BJ (cell line): ENCODE results near the gene KIR3DL1. TPM values are rescaled to one million over a fixed set of nuclear protein-coding genes. Genes with fewer than 3 reads are reported as not detected.
"Not testable (repeated sequence)": the region's sequence is repeated elsewhere in the genome, so short reads cannot be mapped to it uniquely, and the experiment has no call there.

ENCODE experiments used
- CTCF ChIA-PET: fragments of 350-600 bp; formaldehyde crosslinking; extraction: SDS; loops from one replicate; lab custom pipeline; 2021; ENCODE audit warnings: antibody characterized with exemption, inconsistent platforms; lab: Yijun Ruan, JAX
- POLR2A ChIA-PET: fragments of 300-600 bp; sonication (Branson Sonifier 250); formaldehyde crosslinking; extraction: SDS; loops from one replicate; lab custom pipeline; 2021; ENCODE audit warnings: antibody characterized with exemption; lab: Charles Lee
- DNase-seq: peaks from one replicate; pipeline ENCODE4 v3.0.0-alpha.2; 2011; ENCODE audit warnings: low read depth
- H3K27me3 ChIP-seq: 2 replicates; pipeline ENCODE4 v1.6.0; 2011; ENCODE audit warnings: low read length; ENCODE audit not compliant: control insufficient read depth, insufficient read depth
- H3K36me3 ChIP-seq: 2 replicates; pipeline ENCODE4 v1.5.1; 2011; ENCODE audit warnings: low read length; ENCODE audit not compliant: control insufficient read depth, insufficient read depth
- H3K4me3 ChIP-seq: 2 replicates; pipeline ENCODE4 v1.5.1; 2011; ENCODE audit warnings: low read depth, mild to moderate bottlenecking, control low read depth, low read length
- CTCF ChIP-seq: IDR thresholded peaks from 2 replicates; pipeline ENCODE4 v1.5.1; 2011; ENCODE audit warnings: low read depth, mild to moderate bottlenecking, control low read depth, inconsistent platforms, low read length, moderate library complexity; ENCODE audit not compliant: insufficient read depth
- polyA plus RNA-seq: library from polyadenylated mRNA; depleted of rRNA; stranded (reverse); fragments of >200 nt; gene quantifications from 2 replicates; pipeline ENCODE4 v1.2.3, GENCODE V29; 2011

KIR3DL1 gene
- polyA plus RNA-seq, 1 experiment = not detected

DNA sequence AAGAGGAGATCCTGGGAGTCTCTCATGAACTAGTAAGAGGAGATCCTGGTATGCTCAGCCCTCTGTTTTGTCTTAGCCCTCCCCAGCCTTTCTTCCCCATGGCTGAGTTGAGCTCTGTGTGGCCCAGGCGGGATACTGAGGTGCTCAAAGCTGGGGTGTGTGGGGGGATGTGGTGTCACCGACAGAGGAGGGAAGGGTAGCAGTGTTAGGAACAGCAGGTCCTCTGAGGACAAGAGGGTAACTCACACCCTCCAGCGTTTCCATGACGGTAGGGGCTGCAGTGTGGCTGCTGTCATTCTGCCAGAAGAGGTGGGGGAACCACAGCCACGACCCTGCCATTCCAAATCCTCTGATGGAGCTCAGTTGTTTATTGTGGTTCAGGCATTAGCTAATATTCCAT, 12.2 kb upstream of the KIR3DL1 start:
- CTCF ChIA-PET = no interaction called here
- POLR2A ChIA-PET = no interaction called here
- TF ChIP-seq CTCF = no peak
- Histone ChIP-seq H3K27me3 (no peaks in the 10 kb centered on the region), H3K4me3 (no peak overlapping the region), H3K36me3 (no peaks in the 10 kb centered on the region)
- no peak for DNase-seq

DNA sequence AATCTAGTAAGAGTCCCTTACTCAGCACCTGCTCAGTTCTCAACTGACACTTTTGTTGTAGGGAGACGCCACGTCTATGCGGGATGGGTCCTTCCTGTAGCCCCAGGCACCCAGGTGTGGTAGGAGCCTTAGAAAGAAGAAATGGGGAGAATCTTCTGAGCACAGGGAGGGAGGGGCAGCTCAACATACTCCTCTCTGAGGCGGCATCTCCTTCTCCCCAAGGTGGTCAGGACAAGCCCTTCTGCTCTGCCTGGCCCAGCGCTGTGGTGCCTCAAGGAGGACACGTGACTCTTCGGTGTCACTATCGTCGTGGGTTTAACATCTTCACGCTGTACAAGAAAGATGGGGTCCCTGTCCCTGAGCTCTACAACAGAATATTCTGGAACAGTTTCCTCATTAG, 11.7 kb upstream of the KIR3DL1 start:
- DNase-seq = no peak
- POLR2A ChIA-PET = no interaction called here
- no peak for TF ChIP-seq CTCF
- Histone ChIP-seq H3K27me3 (no peaks in the 10 kb centered on the region), H3K36me3 (no peaks in the 10 kb centered on the region), H3K4me3 (no peak overlapping the region)
- CTCF ChIA-PET = no interaction called here

- Histone ChIP-seq H3K36me3 (no peaks in the 10 kb centered on the region), H3K4me3 (no peak overlapping the region), H3K27me3 (no peaks in the 10 kb centered on the region)
- no peak for TF ChIP-seq CTCF
- no peak for DNase-seq
- CTCF ChIA-PET = no interaction called here
- POLR2A ChIA-PET = no interaction called here
Observed at GRCh38 chr19:54805665-54806515, 10.4 kb upstream of the KIR3DL1 start.

DNA sequence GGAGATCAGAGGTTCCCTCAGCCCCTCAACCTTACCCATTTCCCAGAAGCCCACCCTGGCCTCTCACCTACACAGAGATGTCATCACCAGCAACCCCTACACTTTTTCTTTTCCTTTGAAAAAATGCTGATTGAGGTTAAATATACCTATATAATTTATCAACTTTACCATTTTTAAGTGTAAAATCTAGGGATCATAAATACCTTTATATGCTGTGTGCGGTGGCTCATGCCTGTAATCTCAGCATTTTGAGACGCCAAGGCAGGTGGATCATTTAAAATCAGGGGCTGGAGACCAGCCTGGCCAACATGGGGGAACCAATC, 9.8 kb upstream of the KIR3DL1 start:
- Histone ChIP-seq H3K4me3 (no peak overlapping the region), H3K27me3 (no peaks in the 10 kb centered on the region), H3K36me3 (no peaks in the 10 kb centered on the region)
- no peak for DNase-seq
- no peak for TF ChIP-seq CTCF
- CTCF ChIA-PET = no interaction called here
- POLR2A ChIA-PET = no interaction called here

GRCh38 chr19:54814571-54814970, 1.7 kb upstream of the KIR3DL1 start:
- H3K4me3 ChIP-seq, DNase-seq, H3K36me3 ChIP-seq, CTCF ChIA-PET, POLR2A ChIA-PET, H3K27me3 ChIP-seq: not testable (repeated sequence)
